ENCODE data around the gene TBCE. TPM values are rescaled to one million over a fixed set of nuclear protein-coding genes. Genes with fewer than 3 reads are reported as not detected.

TBCE gene
- total RNA-seq, 4 donors from 2014 or later, result 17.6 to 58.6 (median 36.4) TPM

- H3K4me3 ChIP-seq, result no peak overlapping the region
- no peak for TF ChIP-seq POLR2A (IDR thresholded peaks at IDR 0.05)
- TF ChIP-seq, protein P1, sequence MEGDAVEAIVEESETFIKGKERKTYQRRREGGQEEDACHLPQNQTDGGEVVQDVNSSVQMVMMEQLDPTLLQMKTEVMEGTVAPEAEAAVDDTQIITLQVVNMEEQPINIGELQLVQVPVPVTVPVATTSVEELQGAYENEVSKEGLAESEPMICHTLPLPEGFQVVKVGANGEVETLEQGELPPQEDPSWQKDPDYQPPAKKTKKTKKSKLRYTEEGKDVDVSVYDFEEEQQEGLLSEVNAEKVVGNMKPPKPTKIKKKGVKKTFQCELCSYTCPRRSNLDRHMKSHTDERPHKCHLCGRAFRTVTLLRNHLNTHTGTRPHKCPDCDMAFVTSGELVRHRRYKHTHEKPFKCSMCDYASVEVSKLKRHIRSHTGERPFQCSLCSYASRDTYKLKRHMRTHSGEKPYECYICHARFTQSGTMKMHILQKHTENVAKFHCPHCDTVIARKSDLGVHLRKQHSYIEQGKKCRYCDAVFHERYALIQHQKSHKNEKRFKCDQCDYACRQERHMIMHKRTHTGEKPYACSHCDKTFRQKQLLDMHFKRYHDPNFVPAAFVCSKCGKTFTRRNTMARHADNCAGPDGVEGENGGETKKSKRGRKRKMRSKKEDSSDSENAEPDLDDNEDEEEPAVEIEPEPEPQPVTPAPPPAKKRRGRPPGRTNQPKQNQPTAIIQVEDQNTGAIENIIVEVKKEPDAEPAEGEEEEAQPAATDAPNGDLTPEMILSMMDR (IDR thresholded peaks at IDR 0.05), result no peak
- H3K4me1 ChIP-seq, result peaks cover 0 to 14% (median 0%) of the 10 kb centered on the region in 4 donors
- no peaks in the 10 kb centered on the region for H3K27me3 ChIP-seq
- no peaks in the 10 kb centered on the region for H3K36me3 ChIP-seq
- no peak overlapping the region for H3K27ac ChIP-seq
- H3K9me3 ChIP-seq, result no peaks in the 10 kb centered on the region
- DNase-seq, result no peak
Observed at GRCh38 chr1:235408503-235408960, 41.3 kb downstream of the TBCE start.

- no peaks in the 10 kb centered on the region for H3K9me3 ChIP-seq
- H3K27me3 ChIP-seq, result no peaks in the 10 kb centered on the region
- peaks cover 0 to 14% (median 0%) of the 10 kb centered on the region in 4 donors for H3K4me1 ChIP-seq
- H3K4me3 ChIP-seq, result no peak overlapping the region
- no peak for DNase-seq
- no peak overlapping the region for H3K27ac ChIP-seq
- no peak for TF ChIP-seq POLR2A (IDR thresholded peaks at IDR 0.05)
- TF ChIP-seq, protein P1 (IDR thresholded peaks at IDR 0.05), result no peak
- no peaks in the 10 kb centered on the region for H3K36me3 ChIP-seq
Observed at GRCh38 chr1:235409042-235409820, 42.0 kb downstream of the TBCE start.

DNA sequence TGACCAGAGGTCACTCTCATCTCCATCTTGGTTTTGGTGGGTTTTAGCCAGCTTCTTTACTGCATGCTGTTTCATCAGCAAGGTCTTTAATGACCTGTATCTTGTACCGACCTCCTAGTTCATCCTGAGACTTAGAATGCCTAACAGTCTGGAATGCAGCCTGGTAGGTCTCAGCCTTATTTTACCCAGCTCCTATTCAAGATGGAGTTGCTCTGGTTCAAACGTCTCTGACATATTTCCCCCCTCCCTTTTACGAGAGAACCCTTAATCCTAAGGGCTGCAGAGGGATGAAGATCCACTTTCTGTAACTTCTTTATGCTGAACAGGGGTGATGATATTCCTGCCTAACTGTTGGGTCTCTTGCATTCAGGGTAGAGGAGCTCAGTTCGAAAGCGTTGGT is 43.2 kb downstream of the TBCE start:
- no peaks in the 10 kb centered on the region for H3K27me3 ChIP-seq
- H3K9me3 ChIP-seq, result no peaks in the 10 kb centered on the region
- no peak overlapping the region for H3K4me3 ChIP-seq
- no peak for DNase-seq
- no peak overlapping the region for H3K27ac ChIP-seq
- peaks cover 0 to 6% (median 0%) of the 10 kb centered on the region in 3 donors for H3K36me3 ChIP-seq
- peaks cover 0 to 14% (median 0%) of the 10 kb centered on the region in 4 donors for H3K4me1 ChIP-seq
- no peak for TF ChIP-seq POLR2A (IDR thresholded peaks at IDR 0.05)
- TF ChIP-seq, protein P1 (IDR thresholded peaks at IDR 0.05), result no peak

- H3K27ac ChIP-seq, result peak overlapping the region in 1 of 4 donors; percentile 49
- peaks cover 0 to 14% (median 0%) of the 10 kb centered on the region in 4 donors for H3K4me1 ChIP-seq
- DNase-seq, result peak in 2 of 3 donors; percentile 64 to 71
- peaks cover 0 to 6% (median 0%) of the 10 kb centered on the region in 3 donors for H3K36me3 ChIP-seq
- H3K27me3 ChIP-seq, result no peaks in the 10 kb centered on the region
- TF ChIP-seq, protein P1 (IDR thresholded peaks at IDR 0.05), result no peak
- no peak for TF ChIP-seq POLR2A (IDR thresholded peaks at IDR 0.05)
- no peaks in the 10 kb centered on the region for H3K9me3 ChIP-seq
- H3K4me3 ChIP-seq, result no peak overlapping the region
Observed at GRCh38 chr1:235411489-235412486, 44.6 kb downstream of the TBCE start.

Measured in Peyer's patch (tissue), 4 donors.